Liver (tissue), 3 donors: ENCODE data around the gene SPTBN4.
A peak's percentile ranks its signal among the peaks of the same experiment; 100 is the strongest.

Experiments
- FOXA1 ChIP-seq: IDR thresholded peaks from 2 replicates; pipeline ENCODE4 v1.6.1; 2016; ENCODE audit warnings: antibody characterized with exemption
- FOXA2 ChIP-seq: IDR thresholded peaks from 2 replicates; pipeline ENCODE4 v1.6.1; 2016; ENCODE audit warnings: antibody characterized with exemption
- GABPA ChIP-seq, 2 donors: IDR thresholded peaks in 1 of 2; conservative IDR thresholded peaks in 1 of 2; 2 replicates each; pipeline ENCODE4 v1.6.1; 2016; ENCODE audit warnings: antibody characterized with exemption in 2 of 2, mild to moderate bottlenecking in 1 of 2, moderate library complexity in 1 of 2
- HNF4A ChIP-seq, 2 donors: conservative IDR thresholded peaks; 2 replicates each; pipeline ENCODE4 v1.6.1; 2016; ENCODE audit warnings: antibody characterized with exemption in 2 of 2, mild to moderate bottlenecking in 2 of 2
- JUND ChIP-seq, 2 donors: IDR thresholded peaks; 2 replicates each; pipeline ENCODE4 v1.6.1; 2016; ENCODE audit warnings: antibody characterized with exemption in 2 of 2
- MAX ChIP-seq: IDR thresholded peaks from 2 replicates; pipeline ENCODE4 v1.6.1; 2016; ENCODE audit warnings: antibody characterized with exemption
- RAD21 ChIP-seq, 2 donors: IDR thresholded peaks; 2 replicates each; pipeline ENCODE4 v1.6.1; 2016; ENCODE audit warnings: antibody characterized with exemption in 2 of 2, mild to moderate bottlenecking in 2 of 2
- RXRA ChIP-seq, 2 donors: IDR thresholded peaks; 2 replicates each; pipeline ENCODE4 v1.6.1; 2017 to 2018; ENCODE audit warnings: antibody characterized with exemption in 2 of 2, mild to moderate bottlenecking in 1 of 2
- TAF1 ChIP-seq: conservative IDR thresholded peaks from 2 replicates; pipeline ENCODE4 v1.6.1; 2016; ENCODE audit warnings: antibody characterized with exemption, mild to moderate bottlenecking
- YY1 ChIP-seq: IDR thresholded peaks from 2 replicates; pipeline ENCODE4 v1.6.1; 2016; ENCODE audit warnings: antibody characterized with exemption, mild to moderate bottlenecking
- TF ChIP-seq, protein P1 (sequence below): fragments of 150-350 bp; IDR thresholded peaks from 2 replicates; pipeline ENCODE4 v1.5.1; 2017; ENCODE audit warnings: improper control_type of control experiment, low read depth, low read length; ENCODE audit not compliant: missing input control
- TF ChIP-seq, protein P2 (sequence below): IDR thresholded peaks from 2 replicates; pipeline ENCODE4 v1.6.1; 2016; ENCODE audit warnings: antibody characterized with exemption, mild to moderate bottlenecking
- TF ChIP-seq, protein P3 (sequence below): IDR thresholded peaks from 2 replicates; pipeline ENCODE4 v1.6.1; 2016; ENCODE audit warnings: antibody characterized with exemption
- donor health status: healthy.
- donor health status: healthy.

GRCh38 chr19:40609561-40610395 is 143.0 kb downstream of the SPTBN4 start:
- TF ChIP-seq, protein P1, sequence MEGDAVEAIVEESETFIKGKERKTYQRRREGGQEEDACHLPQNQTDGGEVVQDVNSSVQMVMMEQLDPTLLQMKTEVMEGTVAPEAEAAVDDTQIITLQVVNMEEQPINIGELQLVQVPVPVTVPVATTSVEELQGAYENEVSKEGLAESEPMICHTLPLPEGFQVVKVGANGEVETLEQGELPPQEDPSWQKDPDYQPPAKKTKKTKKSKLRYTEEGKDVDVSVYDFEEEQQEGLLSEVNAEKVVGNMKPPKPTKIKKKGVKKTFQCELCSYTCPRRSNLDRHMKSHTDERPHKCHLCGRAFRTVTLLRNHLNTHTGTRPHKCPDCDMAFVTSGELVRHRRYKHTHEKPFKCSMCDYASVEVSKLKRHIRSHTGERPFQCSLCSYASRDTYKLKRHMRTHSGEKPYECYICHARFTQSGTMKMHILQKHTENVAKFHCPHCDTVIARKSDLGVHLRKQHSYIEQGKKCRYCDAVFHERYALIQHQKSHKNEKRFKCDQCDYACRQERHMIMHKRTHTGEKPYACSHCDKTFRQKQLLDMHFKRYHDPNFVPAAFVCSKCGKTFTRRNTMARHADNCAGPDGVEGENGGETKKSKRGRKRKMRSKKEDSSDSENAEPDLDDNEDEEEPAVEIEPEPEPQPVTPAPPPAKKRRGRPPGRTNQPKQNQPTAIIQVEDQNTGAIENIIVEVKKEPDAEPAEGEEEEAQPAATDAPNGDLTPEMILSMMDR = no peak
- TF ChIP-seq, protein P2, sequence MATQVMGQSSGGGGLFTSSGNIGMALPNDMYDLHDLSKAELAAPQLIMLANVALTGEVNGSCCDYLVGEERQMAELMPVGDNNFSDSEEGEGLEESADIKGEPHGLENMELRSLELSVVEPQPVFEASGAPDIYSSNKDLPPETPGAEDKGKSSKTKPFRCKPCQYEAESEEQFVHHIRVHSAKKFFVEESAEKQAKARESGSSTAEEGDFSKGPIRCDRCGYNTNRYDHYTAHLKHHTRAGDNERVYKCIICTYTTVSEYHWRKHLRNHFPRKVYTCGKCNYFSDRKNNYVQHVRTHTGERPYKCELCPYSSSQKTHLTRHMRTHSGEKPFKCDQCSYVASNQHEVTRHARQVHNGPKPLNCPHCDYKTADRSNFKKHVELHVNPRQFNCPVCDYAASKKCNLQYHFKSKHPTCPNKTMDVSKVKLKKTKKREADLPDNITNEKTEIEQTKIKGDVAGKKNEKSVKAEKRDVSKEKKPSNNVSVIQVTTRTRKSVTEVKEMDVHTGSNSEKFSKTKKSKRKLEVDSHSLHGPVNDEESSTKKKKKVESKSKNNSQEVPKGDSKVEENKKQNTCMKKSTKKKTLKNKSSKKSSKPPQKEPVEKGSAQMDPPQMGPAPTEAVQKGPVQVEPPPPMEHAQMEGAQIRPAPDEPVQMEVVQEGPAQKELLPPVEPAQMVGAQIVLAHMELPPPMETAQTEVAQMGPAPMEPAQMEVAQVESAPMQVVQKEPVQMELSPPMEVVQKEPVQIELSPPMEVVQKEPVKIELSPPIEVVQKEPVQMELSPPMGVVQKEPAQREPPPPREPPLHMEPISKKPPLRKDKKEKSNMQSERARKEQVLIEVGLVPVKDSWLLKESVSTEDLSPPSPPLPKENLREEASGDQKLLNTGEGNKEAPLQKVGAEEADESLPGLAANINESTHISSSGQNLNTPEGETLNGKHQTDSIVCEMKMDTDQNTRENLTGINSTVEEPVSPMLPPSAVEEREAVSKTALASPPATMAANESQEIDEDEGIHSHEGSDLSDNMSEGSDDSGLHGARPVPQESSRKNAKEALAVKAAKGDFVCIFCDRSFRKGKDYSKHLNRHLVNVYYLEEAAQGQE = no peak
- no peak for TF ChIP-seq FOXA1
- no peak for TF ChIP-seq YY1
- no peak for TF ChIP-seq FOXA2
- TF ChIP-seq RAD21 (IDR thresholded peaks at IDR 0.05) = no peak
- TF ChIP-seq, protein P3, sequence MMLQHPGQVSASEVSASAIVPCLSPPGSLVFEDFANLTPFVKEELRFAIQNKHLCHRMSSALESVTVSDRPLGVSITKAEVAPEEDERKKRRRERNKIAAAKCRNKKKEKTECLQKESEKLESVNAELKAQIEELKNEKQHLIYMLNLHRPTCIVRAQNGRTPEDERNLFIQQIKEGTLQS = no peak
- no peak for TF ChIP-seq MAX
- no peak for TF ChIP-seq GABPA (IDR thresholded peaks at IDR 0.05 in 1 of 2, conservative IDR thresholded peaks at IDR 0.05 in 1 of 2)
- TF ChIP-seq JUND (IDR thresholded peaks at IDR 0.05) = no peak
- no peak for TF ChIP-seq TAF1
- peak in 1 of 2 donors; percentile 34 for TF ChIP-seq HNF4A (conservative IDR thresholded peaks at IDR 0.05)
- peak; percentile 52 to 73 for TF ChIP-seq RXRA (IDR thresholded peaks at IDR 0.05)
